GM18868 (cell line): Measurements from ENCODE around the gene ELL3.
"Not testable (repeated sequence)": the region's sequence is repeated elsewhere in the genome, so short reads cannot be mapped to it uniquely, and the experiment has no call there.

ENCODE experiments used
- ATAC-seq: cut with Tn5 transposase; IDR thresholded peaks from one replicate; pipeline ENCODE4 v1.9.1; 2021; ENCODE audit warnings: mild to moderate bottlenecking, moderate library complexity; ENCODE audit not compliant: unreplicated experiment

Gene ELL3

DNA sequence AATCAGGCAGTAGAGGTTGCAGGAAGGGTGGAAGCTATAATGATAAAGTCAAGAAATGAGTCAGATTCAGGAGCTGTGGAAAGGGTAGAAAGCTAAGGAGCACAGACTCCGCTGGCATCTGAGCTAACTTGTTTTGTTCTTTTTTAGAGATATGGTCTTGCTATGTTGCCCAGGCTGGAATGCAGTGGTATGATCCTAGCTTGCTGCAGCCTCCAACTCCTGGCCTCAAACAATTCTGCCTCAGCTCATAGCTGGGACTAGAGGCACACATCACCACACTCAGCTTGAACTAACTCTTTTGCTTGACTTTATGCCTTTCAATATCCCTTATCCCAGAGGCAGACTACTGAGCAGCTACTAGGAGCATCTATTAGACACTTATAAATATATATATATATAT lies 50.5 kb downstream of the ELL3 start:
- ATAC-seq = not testable (repeated sequence)

GRCh38 chr15:43723151-43723550 lies 53.6 kb downstream of the ELL3 start:
- ATAC-seq = no peak
